WTC11 (cell line): ENCODE data around the gene KIAA1328. TPM values are rescaled to one million over a fixed set of nuclear protein-coding genes. Genes with fewer than 3 reads are reported as not detected.

Source experiments
- ATAC-seq: fragments of 200-7000 bp; cut with Tn5 transposase; 2 replicates; pipeline ENCODE4 v1.10.0; 2021; ENCODE audit warnings: mild to moderate bottlenecking, moderate library complexity
- CTCF ChIA-PET: fragments of 300-600 bp; sonication (Branson Sonifier 250); formaldehyde crosslinking; loops from one replicate; lab custom pipeline; 2021; ENCODE audit warnings: antibody characterized with exemption; lab: Charles Lee
- POLR2A ChIA-PET: fragments of 350-600 bp; sonication (Branson Sonifier 250); formaldehyde crosslinking; loops from one replicate; lab custom pipeline; 2021; ENCODE audit warnings: antibody characterized with exemption; lab: Charles Lee
- DNase-seq: peaks from one replicate; pipeline ENCODE4 v3.0.0; 2021; ENCODE audit warnings: low spot score
- H3K27ac Mint-ChIP-seq: 2 replicates; pipeline ENCODE4 v1.8.0; 2021; ENCODE audit warnings: mixed read lengths
- H3K27me3 Mint-ChIP-seq: 2 replicates; pipeline ENCODE4 v1.8.0; 2021; ENCODE audit warnings: low read depth, mild to moderate bottlenecking, moderate library complexity, mixed read lengths
- H3K36me3 Mint-ChIP-seq: 2 replicates; pipeline ENCODE4 v1.8.0; 2021; ENCODE audit warnings: mixed read lengths
- H3K4me1 Mint-ChIP-seq: 2 replicates; pipeline ENCODE4 v1.8.0; 2022; ENCODE audit warnings: mixed read lengths
- H3K4me3 Mint-ChIP-seq: 2 replicates; pipeline ENCODE4 v1.8.0; 2021; ENCODE audit warnings: mild to moderate bottlenecking, moderate library complexity, mixed read lengths
- H3K9me3 Mint-ChIP-seq: 2 replicates; pipeline ENCODE4 v1.8.0; 2021; ENCODE audit warnings: mixed read lengths
- CREM ChIP-seq: sonication (generic); formaldehyde crosslinking; IDR thresholded peaks from 2 replicates; pipeline ENCODE4 v1.8.1; 2022; ENCODE audit warnings: mild to moderate bottlenecking, missing genetic modification reagents, moderate library complexity
- ELF4 ChIP-seq: sonication (generic); formaldehyde crosslinking; IDR thresholded peaks from 2 replicates; pipeline ENCODE4 v1.8.1; 2022; ENCODE audit warnings: low read depth, mild to moderate bottlenecking, moderate library complexity, missing genetic modification reagents
- IRF2 ChIP-seq: sonication (generic); formaldehyde crosslinking; IDR thresholded peaks from 2 replicates; pipeline ENCODE4 v1.8.0; 2022; ENCODE audit warnings: low read depth, missing genetic modification reagents, borderline replicate concordance
- MXD4 ChIP-seq: fragments of 250-450 bp; sonication (Bioruptor Pico); IDR thresholded peaks from 2 replicates; pipeline ENCODE4 v1.8.0; 2021; ENCODE audit warnings: mild to moderate bottlenecking, moderate library complexity, borderline replicate concordance
- NR1H2 ChIP-seq: sonication (generic); formaldehyde crosslinking; IDR thresholded peaks from 2 replicates; pipeline ENCODE4 v1.9.0; 2021; ENCODE audit warnings: mild to moderate bottlenecking, moderate library complexity, missing genetic modification reagents
- SMAD3 ChIP-seq: sonication (generic); formaldehyde crosslinking; IDR thresholded peaks from 2 replicates; pipeline ENCODE4 v1.8.0; 2022; ENCODE audit warnings: missing genetic modification reagents, mild to moderate bottlenecking, borderline replicate concordance
- SOX15 ChIP-seq: fragments of 250-450 bp; sonication (Bioruptor Pico); IDR thresholded peaks from 2 replicates; pipeline ENCODE4 v1.9.0; 2021; ENCODE audit warnings: mild to moderate bottlenecking
- ZNF121 ChIP-seq: sonication (generic); formaldehyde crosslinking; IDR thresholded peaks from 2 replicates; pipeline ENCODE4 v1.8.0; 2023; ENCODE audit warnings: missing genetic modification reagents
- ZNF138 ChIP-seq: sonication (generic); formaldehyde crosslinking; conservative IDR thresholded peaks from 2 replicates; pipeline ENCODE4 v1.8.1; 2022; ENCODE audit warnings: mild to moderate bottlenecking, moderate library complexity, missing genetic modification reagents
- ZNF219 ChIP-seq: sonication (generic); formaldehyde crosslinking; IDR thresholded peaks from 2 replicates; pipeline ENCODE4 v1.8.0; 2023; ENCODE audit warnings: missing genetic modification reagents, mild to moderate bottlenecking, borderline replicate concordance
- ZNF396 ChIP-seq: fragments of 250-450 bp; sonication (Bioruptor Pico); IDR thresholded peaks from 2 replicates; pipeline ENCODE4 v1.8.0; 2021; ENCODE audit warnings: mild to moderate bottlenecking, moderate library complexity, borderline replicate concordance
- ZNF671 ChIP-seq: fragments of 250-450 bp; sonication (Bioruptor Pico); IDR thresholded peaks from 2 replicates; pipeline ENCODE4 v1.8.0; 2021; ENCODE audit warnings: mild to moderate bottlenecking
- total RNA-seq: library from RNA; stranded (reverse); gene quantifications from 3 replicates; pipeline ENCODE4 v1.2.3, GENCODE V29; 2021
- TF ChIP-seq, protein P1 (sequence below): sonication (generic); formaldehyde crosslinking; IDR thresholded peaks from 2 replicates; pipeline ENCODE4 v1.8.0; 2022; ENCODE audit warnings: mild to moderate bottlenecking, missing genetic modification reagents
- TF ChIP-seq, protein P2 (sequence below): sonication (generic); formaldehyde crosslinking; IDR thresholded peaks from 2 replicates; pipeline ENCODE4 v1.8.1; 2023; ENCODE audit warnings: mild to moderate bottlenecking, missing genetic modification reagents, moderate library complexity
- TF ChIP-seq, protein P3 (sequence below): sonication (generic); formaldehyde crosslinking; IDR thresholded peaks from 2 replicates; pipeline ENCODE4 v1.8.0; 2022; ENCODE audit warnings: mild to moderate bottlenecking, missing genetic modification reagents
- TF ChIP-seq, protein P4 (sequence below): sonication (generic); formaldehyde crosslinking; IDR thresholded peaks from 2 replicates; pipeline ENCODE4 v1.8.1; 2022; ENCODE audit warnings: mild to moderate bottlenecking, missing genetic modification reagents, moderate library complexity, borderline replicate concordance
- TF ChIP-seq, protein P5 (sequence below): fragments of 200-600 bp; IDR thresholded peaks from 2 replicates; pipeline ENCODE4 v1.8.0; 2022; ENCODE audit warnings: antibody characterized with exemption
- TF ChIP-seq, protein P6 (sequence below): sonication (generic); formaldehyde crosslinking; IDR thresholded peaks from 2 replicates; pipeline ENCODE4 v1.8.0; 2023; ENCODE audit warnings: mild to moderate bottlenecking, missing genetic modification reagents

The KIAA1328 gene
- total RNA-seq, 1 experiment from 2014 or later: 4.8 TPM

DNA sequence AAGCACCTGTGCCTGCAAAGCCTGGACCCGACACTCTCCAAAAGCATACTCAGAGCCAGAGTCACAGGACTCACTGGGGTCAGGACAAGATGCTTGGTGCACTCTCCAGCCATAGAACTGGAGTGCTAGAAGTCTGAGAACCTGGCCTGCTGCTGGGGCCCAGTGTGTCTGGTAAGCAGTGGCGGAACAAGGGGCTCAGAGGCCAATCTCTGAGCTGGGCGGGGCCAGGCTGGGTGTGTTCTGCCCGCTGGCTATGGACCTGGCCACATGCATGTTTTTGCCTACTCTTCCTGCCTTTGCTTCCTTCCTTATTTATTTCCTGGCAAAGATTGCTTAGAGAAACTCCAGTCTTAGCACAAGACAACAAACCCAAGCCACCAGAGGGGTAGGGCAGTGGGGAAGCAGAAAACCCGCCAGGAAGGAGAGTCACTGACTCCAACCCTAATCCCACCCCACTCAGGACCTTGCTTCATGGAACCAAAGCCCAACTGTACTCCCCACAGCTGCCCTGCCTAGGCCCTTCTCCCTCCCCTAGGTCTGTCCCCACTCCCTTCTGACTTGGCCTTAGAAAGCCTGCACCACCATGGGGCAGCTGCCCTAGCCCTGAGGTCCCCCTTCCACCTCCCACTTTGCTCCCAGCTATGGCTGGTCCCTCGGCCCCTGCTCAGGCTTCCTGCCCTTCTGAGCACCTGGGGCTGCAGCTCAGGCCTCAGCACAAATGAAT, 421.1 kb downstream of the KIAA1328 start:
- CTCF ChIA-PET: interaction anchor here (1.0 to 1.9 kb wide), 2 partner anchors 231 to 308 kb away, joined by 3 to 6 read pairs; no protein-coding TSS in a partner anchor
- no peaks in the 10 kb centered on the region for H3K9me3 Mint-ChIP-seq
- H3K4me1 Mint-ChIP-seq: peaks cover 21% of the 10 kb centered on the region
- no peak overlapping the region for H3K4me3 Mint-ChIP-seq
- DNase-seq (no peak), ATAC-seq (no peak)
- TF ChIP-seq, protein P1, sequence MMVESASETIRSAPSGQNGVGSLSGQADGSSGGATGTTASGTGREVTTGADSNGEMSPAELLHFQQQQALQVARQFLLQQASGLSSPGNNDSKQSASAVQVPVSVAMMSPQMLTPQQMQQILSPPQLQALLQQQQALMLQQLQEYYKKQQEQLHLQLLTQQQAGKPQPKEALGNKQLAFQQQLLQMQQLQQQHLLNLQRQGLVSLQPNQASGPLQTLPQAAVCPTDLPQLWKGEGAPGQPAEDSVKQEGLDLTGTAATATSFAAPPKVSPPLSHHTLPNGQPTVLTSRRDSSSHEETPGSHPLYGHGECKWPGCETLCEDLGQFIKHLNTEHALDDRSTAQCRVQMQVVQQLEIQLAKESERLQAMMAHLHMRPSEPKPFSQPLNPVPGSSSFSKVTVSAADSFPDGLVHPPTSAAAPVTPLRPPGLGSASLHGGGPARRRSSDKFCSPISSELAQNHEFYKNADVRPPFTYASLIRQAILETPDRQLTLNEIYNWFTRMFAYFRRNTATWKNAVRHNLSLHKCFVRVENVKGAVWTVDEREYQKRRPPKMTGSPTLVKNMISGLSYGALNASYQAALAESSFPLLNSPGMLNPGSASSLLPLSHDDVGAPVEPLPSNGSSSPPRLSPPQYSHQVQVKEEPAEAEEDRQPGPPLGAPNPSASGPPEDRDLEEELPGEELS: no peak
- TF ChIP-seq ELF4 (no peak), IRF2 (no peak), MXD4 (CRISPR knock-in tag) (no peak), NR1H2 (no peak), ZNF138 (no peak), SMAD3 (no peak), ZNF121 (CRISPR knock-in tag) (no peak), ZNF396 (CRISPR knock-in tag) (no peak), CREM (CRISPR knock-in tag) (no peak), ZNF219 (CRISPR knock-in tag) (no peak), ZNF671 (CRISPR knock-in tag) (no peak), SOX15 (CRISPR knock-in tag) (no peak)
- TF ChIP-seq, protein P2, sequence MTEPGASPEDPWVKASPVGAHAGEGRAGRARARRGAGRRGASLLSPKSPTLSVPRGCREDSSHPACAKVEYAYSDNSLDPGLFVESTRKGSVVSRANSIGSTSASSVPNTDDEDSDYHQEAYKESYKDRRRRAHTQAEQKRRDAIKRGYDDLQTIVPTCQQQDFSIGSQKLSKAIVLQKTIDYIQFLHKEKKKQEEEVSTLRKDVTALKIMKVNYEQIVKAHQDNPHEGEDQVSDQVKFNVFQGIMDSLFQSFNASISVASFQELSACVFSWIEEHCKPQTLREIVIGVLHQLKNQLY (CRISPR knock-in tag): no peak
- TF ChIP-seq, protein P3, sequence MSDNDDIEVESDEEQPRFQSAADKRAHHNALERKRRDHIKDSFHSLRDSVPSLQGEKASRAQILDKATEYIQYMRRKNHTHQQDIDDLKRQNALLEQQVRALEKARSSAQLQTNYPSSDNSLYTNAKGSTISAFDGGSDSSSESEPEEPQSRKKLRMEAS (CRISPR knock-in tag): no peak
- TF ChIP-seq, protein P4, sequence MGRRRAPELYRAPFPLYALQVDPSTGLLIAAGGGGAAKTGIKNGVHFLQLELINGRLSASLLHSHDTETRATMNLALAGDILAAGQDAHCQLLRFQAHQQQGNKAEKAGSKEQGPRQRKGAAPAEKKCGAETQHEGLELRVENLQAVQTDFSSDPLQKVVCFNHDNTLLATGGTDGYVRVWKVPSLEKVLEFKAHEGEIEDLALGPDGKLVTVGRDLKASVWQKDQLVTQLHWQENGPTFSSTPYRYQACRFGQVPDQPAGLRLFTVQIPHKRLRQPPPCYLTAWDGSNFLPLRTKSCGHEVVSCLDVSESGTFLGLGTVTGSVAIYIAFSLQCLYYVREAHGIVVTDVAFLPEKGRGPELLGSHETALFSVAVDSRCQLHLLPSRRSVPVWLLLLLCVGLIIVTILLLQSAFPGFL (CRISPR knock-in tag): no peak
- TF ChIP-seq, protein P5, sequence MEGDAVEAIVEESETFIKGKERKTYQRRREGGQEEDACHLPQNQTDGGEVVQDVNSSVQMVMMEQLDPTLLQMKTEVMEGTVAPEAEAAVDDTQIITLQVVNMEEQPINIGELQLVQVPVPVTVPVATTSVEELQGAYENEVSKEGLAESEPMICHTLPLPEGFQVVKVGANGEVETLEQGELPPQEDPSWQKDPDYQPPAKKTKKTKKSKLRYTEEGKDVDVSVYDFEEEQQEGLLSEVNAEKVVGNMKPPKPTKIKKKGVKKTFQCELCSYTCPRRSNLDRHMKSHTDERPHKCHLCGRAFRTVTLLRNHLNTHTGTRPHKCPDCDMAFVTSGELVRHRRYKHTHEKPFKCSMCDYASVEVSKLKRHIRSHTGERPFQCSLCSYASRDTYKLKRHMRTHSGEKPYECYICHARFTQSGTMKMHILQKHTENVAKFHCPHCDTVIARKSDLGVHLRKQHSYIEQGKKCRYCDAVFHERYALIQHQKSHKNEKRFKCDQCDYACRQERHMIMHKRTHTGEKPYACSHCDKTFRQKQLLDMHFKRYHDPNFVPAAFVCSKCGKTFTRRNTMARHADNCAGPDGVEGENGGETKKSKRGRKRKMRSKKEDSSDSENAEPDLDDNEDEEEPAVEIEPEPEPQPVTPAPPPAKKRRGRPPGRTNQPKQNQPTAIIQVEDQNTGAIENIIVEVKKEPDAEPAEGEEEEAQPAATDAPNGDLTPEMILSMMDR: no peak
- TF ChIP-seq, protein P6, sequence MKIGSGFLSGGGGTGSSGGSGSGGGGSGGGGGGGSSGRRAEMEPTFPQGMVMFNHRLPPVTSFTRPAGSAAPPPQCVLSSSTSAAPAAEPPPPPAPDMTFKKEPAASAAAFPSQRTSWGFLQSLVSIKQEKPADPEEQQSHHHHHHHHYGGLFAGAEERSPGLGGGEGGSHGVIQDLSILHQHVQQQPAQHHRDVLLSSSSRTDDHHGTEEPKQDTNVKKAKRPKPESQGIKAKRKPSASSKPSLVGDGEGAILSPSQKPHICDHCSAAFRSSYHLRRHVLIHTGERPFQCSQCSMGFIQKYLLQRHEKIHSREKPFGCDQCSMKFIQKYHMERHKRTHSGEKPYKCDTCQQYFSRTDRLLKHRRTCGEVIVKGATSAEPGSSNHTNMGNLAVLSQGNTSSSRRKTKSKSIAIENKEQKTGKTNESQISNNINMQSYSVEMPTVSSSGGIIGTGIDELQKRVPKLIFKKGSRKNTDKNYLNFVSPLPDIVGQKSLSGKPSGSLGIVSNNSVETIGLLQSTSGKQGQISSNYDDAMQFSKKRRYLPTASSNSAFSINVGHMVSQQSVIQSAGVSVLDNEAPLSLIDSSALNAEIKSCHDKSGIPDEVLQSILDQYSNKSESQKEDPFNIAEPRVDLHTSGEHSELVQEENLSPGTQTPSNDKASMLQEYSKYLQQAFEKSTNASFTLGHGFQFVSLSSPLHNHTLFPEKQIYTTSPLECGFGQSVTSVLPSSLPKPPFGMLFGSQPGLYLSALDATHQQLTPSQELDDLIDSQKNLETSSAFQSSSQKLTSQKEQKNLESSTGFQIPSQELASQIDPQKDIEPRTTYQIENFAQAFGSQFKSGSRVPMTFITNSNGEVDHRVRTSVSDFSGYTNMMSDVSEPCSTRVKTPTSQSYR (CRISPR knock-in tag): no peak
- H3K36me3 Mint-ChIP-seq: no peaks in the 10 kb centered on the region
- POLR2A ChIA-PET: no interaction called here
- no peak overlapping the region for H3K27ac Mint-ChIP-seq
- H3K27me3 Mint-ChIP-seq: peaks cover 49% of the 10 kb centered on the region
